Fibroblast of the aortic adventitia (primary cell): ENCODE results near the gene PIEZO2. TPM values are rescaled to one million over a fixed set of nuclear protein-coding genes. Genes with fewer than 3 reads are reported as not detected.
"Not testable (repeated sequence)": the region's sequence is repeated elsewhere in the genome, so short reads cannot be mapped to it uniquely, and the experiment has no call there.

Source experiments
- DNase-seq: peaks from one replicate; pipeline ENCODE4 v3.0.0-alpha.2; 2010; ENCODE audit warnings: low read depth
- H3K4me3 ChIP-seq: 2 replicates; pipeline ENCODE4 v1.5.1; 2011; ENCODE audit warnings: low read depth, mild to moderate bottlenecking, control low read depth, low read length, moderate library complexity
- CTCF ChIP-seq: IDR thresholded peaks from 2 replicates; pipeline ENCODE4 v1.5.1; 2011; ENCODE audit warnings: mild to moderate bottlenecking, low read length, control low read depth, inconsistent platforms; ENCODE audit not compliant: insufficient read depth
- total RNA-seq: library from RNA; depleted of rRNA; stranded (reverse); fragments of >200 nt; gene quantifications from 2 replicates; pipeline ENCODE4 v1.2.3, GENCODE V29; 2012; ENCODE audit warnings: low replicate concordance

The PIEZO2 gene
- 1.6 and 40.2 TPM in 2 replicates for total RNA-seq

GRCh38 chr18:11149441-11150270, at the start of gene PIEZO2:
PIEZO2 (minus strand) TSS chr18:11149569; CDS start chr18:11148588, 981 bp downstream.
- H3K4me3 ChIP-seq: peak within 1 kb of the TSS; percentile 9
- TF ChIP-seq CTCF: no peak
- DNase-seq: peak; percentile 11

- no peak for TF ChIP-seq CTCF
- DNase-seq: no peak
- H3K4me3 ChIP-seq: no peak overlapping the region
These were observed 34.3 kb upstream of the PIEZO2 start for GRCh38 chr18:11183637-11184036.

- not testable (repeated sequence) for DNase-seq, H3K4me3 ChIP-seq
These were observed 32.3 kb upstream of the PIEZO2 start for GRCh38 chr18:11181629-11182028.

GRCh38 chr18:11179959-11180519, 30.7 kb upstream of the PIEZO2 start:
- H3K4me3 ChIP-seq: no peak overlapping the region
- no peak for DNase-seq
- TF ChIP-seq CTCF: no peak

- TF ChIP-seq CTCF: no peak
- no peak overlapping the region for H3K4me3 ChIP-seq
- peak; percentile 79 for DNase-seq
These were observed 29.7 kb upstream of the PIEZO2 start for GRCh38 chr18:11178951-11179549.

GRCh38 chr18:11177382-11177781, 28.0 kb upstream of the PIEZO2 start:
- TF ChIP-seq CTCF: no peak
- no peak for DNase-seq
- H3K4me3 ChIP-seq: no peak overlapping the region

- DNase-seq: peak; percentile 48
- no peak for TF ChIP-seq CTCF
- H3K4me3 ChIP-seq: no peak overlapping the region
These were observed 27.1 kb upstream of the PIEZO2 start for GRCh38 chr18:11176481-11176881.
